Activated CD8-positive, alpha-beta T cell treated with anti-CD3 and anti-CD28 coated beads for 36 hours (primary cell): ENCODE measurements around the gene ITGA2B. TPM values are rescaled to one million over a fixed set of nuclear protein-coding genes. Genes with fewer than 3 reads are reported as not detected.
"Not testable (repeated sequence)": the region's sequence is repeated elsewhere in the genome, so short reads cannot be mapped to it uniquely, and the experiment has no call there.

Source experiments
- ATAC-seq: fragments of 200-7000 bp; cut with Tn5 transposase; one replicate; pipeline ENCODE4 v1.10.0; 2021; ENCODE audit warnings: mild to moderate bottlenecking, moderate library complexity
- CTCF ChIA-PET: fragments of 350-600 bp; sonication (Branson Sonifier 250); formaldehyde crosslinking; loops from one replicate; lab custom pipeline; 2021; ENCODE audit warnings: antibody characterized with exemption; lab: Charles Lee
- POLR2A ChIA-PET: fragments of 350-600 bp; sonication (Branson Sonifier 250); formaldehyde crosslinking; loops from one replicate; lab custom pipeline; 2021; ENCODE audit warnings: antibody characterized with exemption; lab: Charles Lee
- DNase-seq: peaks from one replicate; pipeline ENCODE4 v3.0.0-alpha.2; 2020
- H3K27ac Mint-ChIP-seq: one replicate; pipeline ENCODE4 v1.8.0; 2021; ENCODE audit warnings: mild to moderate bottlenecking, mixed read lengths
- H3K27me3 Mint-ChIP-seq: one replicate; pipeline ENCODE4 v1.8.0; 2021; ENCODE audit warnings: mixed read lengths
- H3K36me3 Mint-ChIP-seq: one replicate; pipeline ENCODE4 v1.8.0; 2021; ENCODE audit warnings: low read depth, mixed read lengths
- H3K4me1 Mint-ChIP-seq: one replicate; pipeline ENCODE4 v1.8.0; 2021; ENCODE audit warnings: low read depth, mixed read lengths
- H3K4me3 Mint-ChIP-seq: one replicate; pipeline ENCODE4 v1.8.0; 2021; ENCODE audit warnings: mild to moderate bottlenecking, moderate library complexity, mixed read lengths
- H3K9me3 Mint-ChIP-seq: one replicate; pipeline ENCODE4 v1.8.0; 2021; ENCODE audit warnings: mixed read lengths
- CTCF ChIP-seq: fragments of 200-600 bp; IDR thresholded peaks from one replicate; pipeline ENCODE4 v1.8.0; 2022; ENCODE audit warnings: antibody characterized with exemption, mild to moderate bottlenecking
- intact Hi-C: fragments of 100-400 bp; cut with micrococcal nuclease; formaldehyde crosslinking; loops from one replicate; pipeline ENCODE4 v1.10.0; 2022
- total RNA-seq, 2 experiments: library from RNA; stranded (reverse); gene quantifications; one replicate each; pipeline ENCODE4 v1.2.3, GENCODE V29; 2021

ITGA2B gene
- total RNA-seq, 2 experiments from 2014 or later, result 1.1 to 1.7 TPM

DNA sequence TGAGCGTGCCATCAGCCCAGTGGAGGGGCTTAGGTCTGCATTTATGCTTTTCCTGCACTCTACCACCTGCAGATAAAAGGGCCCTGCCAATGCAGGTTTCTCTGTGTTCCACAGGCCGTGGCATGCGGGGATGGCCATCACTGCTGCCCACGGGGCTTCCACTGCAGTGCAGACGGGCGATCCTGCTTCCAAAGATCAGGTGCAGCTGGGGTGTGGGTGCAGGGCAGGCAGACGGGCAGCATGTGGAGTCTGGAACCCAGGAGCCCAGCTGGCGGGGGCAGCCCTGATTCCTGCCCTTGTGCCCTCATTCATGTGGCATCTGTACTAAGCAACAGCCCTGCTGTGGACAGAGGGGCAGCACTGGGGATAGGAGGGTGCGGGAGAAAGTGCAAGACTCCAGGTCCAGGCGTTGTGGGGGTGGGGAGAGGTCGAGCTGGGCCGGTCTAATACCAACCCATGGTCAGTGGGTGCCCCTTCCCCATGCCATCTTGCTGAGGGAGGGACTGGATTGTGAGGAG is 39.8 kb downstream of the ITGA2B start:
- Mint-ChIP-seq H3K9me3 (no peaks in the 10 kb centered on the region), H3K4me3 (no peak overlapping the region), H3K27ac (no peak overlapping the region), H3K27me3 (no peaks in the 10 kb centered on the region), H3K4me1 (peaks cover 19% of the 10 kb centered on the region), H3K36me3 (peaks cover 2% of the 10 kb centered on the region)
- no peak for ATAC-seq
- TF ChIP-seq CTCF, result no peak
- no peak for DNase-seq
- CTCF ChIA-PET, result interaction anchor here (0.8 to 6.2 kb wide), 14 partner anchors 8 to 205 kb away, joined by 3 to 51 read pairs (median 4); partner anchors contain the start of gene FAM171A2
- POLR2A ChIA-PET, result no interaction called here
- intact Hi-C loops, result loop anchor here (5.0 kb wide), 1 partner anchor 147 kb away; no protein-coding TSS in a partner anchor

DNA sequence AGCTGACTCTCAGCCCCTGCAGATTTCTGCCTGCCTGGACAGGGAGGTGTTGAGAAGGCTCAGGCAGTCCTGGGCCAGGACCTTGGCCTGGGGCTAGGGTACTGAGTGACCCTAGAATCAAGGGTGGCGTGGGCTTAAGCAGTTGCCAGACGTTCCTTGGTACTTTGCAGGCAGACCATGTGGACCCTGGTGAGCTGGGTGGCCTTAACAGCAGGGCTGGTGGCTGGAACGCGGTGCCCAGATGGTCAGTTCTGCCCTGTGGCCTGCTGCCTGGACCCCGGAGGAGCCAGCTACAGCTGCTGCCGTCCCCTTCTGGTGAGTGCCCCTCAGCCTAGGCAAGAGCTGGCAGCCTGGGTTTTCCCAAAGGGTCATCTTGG is 40.5 kb downstream of the ITGA2B start:
- CTCF ChIA-PET, result interaction anchor here (1.3 to 6.2 kb wide), 4 partner anchors 13 to 181 kb away, joined by 3 to 51 read pairs (median 36); partner anchors contain the start of gene FAM171A2
- TF ChIP-seq CTCF, result no peak
- no peak overlapping the region for H3K4me3 Mint-ChIP-seq
- no peak overlapping the region for H3K27ac Mint-ChIP-seq
- intact Hi-C loops, result loop anchor here (5.0 kb wide), 1 partner anchor 147 kb away; no protein-coding TSS in a partner anchor
- H3K27me3 Mint-ChIP-seq, result no peaks in the 10 kb centered on the region
- peaks cover 2% of the 10 kb centered on the region for H3K36me3 Mint-ChIP-seq
- ATAC-seq (no peak), DNase-seq (no peak)
- H3K9me3 Mint-ChIP-seq, result no peaks in the 10 kb centered on the region
- peaks cover 19% of the 10 kb centered on the region for H3K4me1 Mint-ChIP-seq
- POLR2A ChIA-PET, result interaction anchor here (0.7 kb wide), 1 partner anchor 12 kb away, joined by 3 read pairs; no protein-coding TSS in a partner anchor

- ChIA-PET POLR2A (interaction anchor here (0.7 to 0.9 kb wide), 2 partner anchors 11 to 18 kb away, joined by 3 read pairs; no protein-coding TSS in a partner anchor), CTCF (interaction anchor here (4.5 to 5.6 kb wide), 2 partner anchors 138 to 146 kb away, joined by 28 to 53 read pairs; no protein-coding TSS in a partner anchor)
- no peak overlapping the region for H3K27ac Mint-ChIP-seq
- peak; percentile 41 for DNase-seq
- intact Hi-C loops, result loop anchor here (5.0 kb wide), 1 partner anchor 146 kb away; no protein-coding TSS in a partner anchor
- peaks cover 19% of the 10 kb centered on the region for H3K4me1 Mint-ChIP-seq
- H3K36me3 Mint-ChIP-seq, result peaks cover 2% of the 10 kb centered on the region
- H3K9me3 Mint-ChIP-seq, result no peaks in the 10 kb centered on the region
- no peak for TF ChIP-seq CTCF
- H3K4me3 Mint-ChIP-seq, result no peak overlapping the region
- H3K27me3 Mint-ChIP-seq, result no peaks in the 10 kb centered on the region
- ATAC-seq, result no peak
Observed at GRCh38 chr17:44348234-44348987, 41.0 kb downstream of the ITGA2B start.

GRCh38 chr17:44347206-44348055 is 42.0 kb downstream of the ITGA2B start:
- ChIA-PET POLR2A (interaction anchor here (0.9 kb wide), 1 partner anchor 17 kb away, joined by 3 read pairs; no protein-coding TSS in a partner anchor), CTCF (interaction anchor here (0.6 to 5.6 kb wide), 2 partner anchors 137 to 222 kb away, joined by 3 to 53 read pairs; no protein-coding TSS in a partner anchor)
- H3K27ac Mint-ChIP-seq, DNase-seq, H3K27me3 Mint-ChIP-seq, H3K9me3 Mint-ChIP-seq, H3K36me3 Mint-ChIP-seq, H3K4me3 Mint-ChIP-seq, ATAC-seq: not testable (repeated sequence)
- intact Hi-C loops, result loop anchor here (5.0 kb wide), 1 partner anchor 145 kb away; no protein-coding TSS in a partner anchor
- peaks cover 19% of the 10 kb centered on the region for H3K4me1 Mint-ChIP-seq
